GM12873 (cell line): ENCODE data around the gene RNU11.

Experiments
- TF ChIP-seq, protein P1 (sequence below): IDR thresholded peaks from 2 replicates; pipeline ENCODE4 v1.5.1; 2012; ENCODE audit warnings: low read depth, mild to moderate bottlenecking, moderate library complexity, low read length, control low read depth; ENCODE audit not compliant: insufficient read depth; ENCODE audit errors: missing control alignments

The RNU11 gene

DNA sequence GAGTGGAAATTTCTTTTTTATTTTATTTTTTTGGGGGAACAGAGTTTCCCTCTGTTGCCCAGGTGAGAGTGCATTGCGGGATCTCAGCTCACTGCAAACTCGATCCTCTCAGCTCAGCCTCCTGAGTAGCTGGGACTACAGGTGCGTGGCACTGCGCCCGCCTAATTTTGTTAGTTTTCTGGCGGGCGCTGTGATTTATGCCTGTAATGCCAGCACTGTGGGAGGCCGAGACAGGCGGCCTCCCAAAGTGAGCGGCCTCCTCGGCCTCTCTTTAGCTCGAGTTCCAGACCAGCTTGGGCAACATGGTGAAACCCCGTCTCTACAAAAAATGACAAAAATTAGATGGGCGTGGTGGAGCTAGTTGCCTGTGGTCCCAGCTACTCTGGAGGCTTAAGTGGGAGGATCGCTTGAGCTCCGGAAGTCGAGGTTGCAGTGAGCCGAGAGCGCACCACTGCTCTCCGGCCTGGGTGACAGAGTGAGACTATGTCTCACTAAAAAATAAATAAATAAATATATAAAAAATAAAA, 22.9 kb downstream of the RNU11 start:
- TF ChIP-seq, protein P1, sequence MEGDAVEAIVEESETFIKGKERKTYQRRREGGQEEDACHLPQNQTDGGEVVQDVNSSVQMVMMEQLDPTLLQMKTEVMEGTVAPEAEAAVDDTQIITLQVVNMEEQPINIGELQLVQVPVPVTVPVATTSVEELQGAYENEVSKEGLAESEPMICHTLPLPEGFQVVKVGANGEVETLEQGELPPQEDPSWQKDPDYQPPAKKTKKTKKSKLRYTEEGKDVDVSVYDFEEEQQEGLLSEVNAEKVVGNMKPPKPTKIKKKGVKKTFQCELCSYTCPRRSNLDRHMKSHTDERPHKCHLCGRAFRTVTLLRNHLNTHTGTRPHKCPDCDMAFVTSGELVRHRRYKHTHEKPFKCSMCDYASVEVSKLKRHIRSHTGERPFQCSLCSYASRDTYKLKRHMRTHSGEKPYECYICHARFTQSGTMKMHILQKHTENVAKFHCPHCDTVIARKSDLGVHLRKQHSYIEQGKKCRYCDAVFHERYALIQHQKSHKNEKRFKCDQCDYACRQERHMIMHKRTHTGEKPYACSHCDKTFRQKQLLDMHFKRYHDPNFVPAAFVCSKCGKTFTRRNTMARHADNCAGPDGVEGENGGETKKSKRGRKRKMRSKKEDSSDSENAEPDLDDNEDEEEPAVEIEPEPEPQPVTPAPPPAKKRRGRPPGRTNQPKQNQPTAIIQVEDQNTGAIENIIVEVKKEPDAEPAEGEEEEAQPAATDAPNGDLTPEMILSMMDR = no peak

DNA sequence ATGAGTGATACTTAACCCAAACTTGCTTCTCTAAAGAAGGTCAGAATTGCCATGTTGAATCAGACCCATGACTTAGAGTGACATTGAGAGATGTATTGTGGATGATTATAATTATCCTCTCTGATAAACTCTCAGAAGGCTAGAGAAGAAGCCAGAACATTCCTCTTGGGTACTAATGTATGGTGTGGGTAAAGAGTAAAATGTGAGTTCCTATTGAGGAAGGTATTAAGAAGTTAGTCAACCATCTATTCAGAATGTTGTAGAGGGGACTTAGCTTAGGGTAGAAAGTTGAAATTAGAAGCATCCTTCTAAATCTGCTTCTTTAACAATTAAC, 27.5 kb downstream of the RNU11 start:
- TF ChIP-seq, protein P1 = no peak

DNA sequence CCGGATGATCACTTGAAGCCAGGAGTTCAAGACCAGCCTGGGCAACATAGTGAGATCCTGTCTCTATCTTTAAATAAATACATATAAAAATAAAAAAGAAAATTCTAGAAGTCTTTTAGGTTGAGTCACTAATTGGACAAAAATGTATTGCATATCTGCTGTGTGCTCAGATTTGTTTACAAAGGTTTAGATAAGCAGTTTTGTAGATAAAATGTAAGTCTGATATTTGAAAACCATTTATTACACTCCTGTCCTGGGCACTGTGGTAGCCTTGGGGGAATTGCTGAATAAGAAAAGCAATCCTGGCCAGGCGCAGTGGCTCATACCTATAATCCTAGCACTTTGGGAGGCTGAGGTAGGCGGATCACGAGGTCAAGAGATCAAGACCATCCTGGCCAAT, 31.8 kb downstream of the RNU11 start:
- TF ChIP-seq, protein P1 = no peak

DNA sequence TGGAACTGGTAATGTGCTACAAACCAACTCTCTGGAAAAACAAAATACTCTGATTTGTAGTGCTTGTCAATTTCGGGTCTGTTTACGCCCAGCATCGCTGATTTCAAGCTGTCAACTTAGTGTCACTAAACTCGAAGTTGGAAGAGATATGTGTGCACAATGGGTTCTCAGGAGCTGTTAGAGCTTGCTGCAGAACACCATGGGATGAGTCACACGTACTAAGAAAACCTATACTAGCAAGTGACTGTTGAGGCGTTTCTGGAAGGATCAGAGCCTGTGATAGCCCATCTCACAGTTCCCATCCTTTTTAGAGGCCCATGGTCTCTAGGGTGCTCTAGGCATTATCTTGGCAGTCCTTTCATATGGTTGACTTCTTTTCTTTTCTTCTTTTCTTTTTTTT, 34.4 kb downstream of the RNU11 start:
- TF ChIP-seq, protein P1 = no peak

DNA sequence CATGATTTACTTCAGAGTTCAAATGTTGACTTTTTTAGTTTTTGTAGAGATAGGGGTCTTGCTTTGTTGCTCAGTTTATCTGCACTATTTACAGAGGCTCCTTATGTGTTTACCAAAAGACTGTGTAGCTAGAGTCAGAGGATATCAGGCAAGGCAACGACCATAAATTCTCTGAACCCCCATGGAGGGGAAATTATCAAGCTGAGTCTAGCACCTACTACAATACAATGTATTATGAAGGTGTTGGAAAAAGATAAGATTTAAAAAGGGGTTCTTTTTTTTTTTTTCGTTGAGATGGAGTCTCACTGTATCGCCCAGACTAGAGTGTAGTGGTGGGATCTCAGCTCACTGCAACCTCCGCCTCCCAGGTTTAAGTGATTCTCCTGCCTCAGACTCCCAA, 36.5 kb downstream of the RNU11 start:
- TF ChIP-seq, protein P1 = no peak
